HepG2 (cell line): Measurements from ENCODE around the gene RERE.

Experiments
- ELF1 ChIP-seq: sonication (generic); formaldehyde crosslinking; IDR thresholded peaks from 2 replicates; pipeline ENCODE4 v1.4.0; 2020; ENCODE audit warnings: missing genetic modification reagents
- POLR2A ChIP-seq, 2 experiments: IDR thresholded peaks; 2 replicates each; pipeline ENCODE4 v1.6.1; 2011; ENCODE audit warnings: low read depth in 2 of 2, low read length in 2 of 2, mild to moderate bottlenecking in 1 of 2, moderate library complexity in 1 of 2; ENCODE audit not compliant: insufficient read depth in 1 of 2
- ZNF367 ChIP-seq: sonication (generic); formaldehyde crosslinking; IDR thresholded peaks from 2 replicates; pipeline ENCODE4 v1.4.0; 2020; ENCODE audit warnings: missing genetic modification reagents, borderline replicate concordance

- TF ChIP-seq ELF1 (CRISPR knock-in tag) (no peak), ZNF367 (CRISPR knock-in tag) (no peak), POLR2A (IDR thresholded peaks at IDR 0.05; ENCODE audit: insufficient read depth in 1 of 2, low read depth in 2 of 2, low read length in 2 of 2) (no peak)
Measured at GRCh38 chr1:8529901-8530300, 287.5 kb downstream of the RERE start.
